ENCODE results near the gene ABHD18.

GRCh38 chr4:127965062-127965802 is at the start of gene ABHD18, which contains the start of gene MFSD8:
- peak; percentile 82 to 91 (median 84) for TF ChIP-seq POLR2AphosphoS5 (IDR thresholded peaks at IDR 0.05)
- TF ChIP-seq CTCF (IDR thresholded peaks at IDR 0.05) = peak; percentile 40 to 79 (median 46)
- peak; percentile 9 for TF ChIP-seq EP300 (IDR thresholded peaks at IDR 0.05; ENCODE audit: low read depth)
- peak; percentile 89 for TF ChIP-seq POLR2A (IDR thresholded peaks at IDR 0.05)
